ENCODE results near the gene CYBB. TPM values are rescaled to one million over a fixed set of nuclear protein-coding genes. Genes with fewer than 3 reads are reported as not detected.

Gene CYBB
- total RNA-seq = 0.29 and 1.4 TPM in 2 replicates

DNA sequence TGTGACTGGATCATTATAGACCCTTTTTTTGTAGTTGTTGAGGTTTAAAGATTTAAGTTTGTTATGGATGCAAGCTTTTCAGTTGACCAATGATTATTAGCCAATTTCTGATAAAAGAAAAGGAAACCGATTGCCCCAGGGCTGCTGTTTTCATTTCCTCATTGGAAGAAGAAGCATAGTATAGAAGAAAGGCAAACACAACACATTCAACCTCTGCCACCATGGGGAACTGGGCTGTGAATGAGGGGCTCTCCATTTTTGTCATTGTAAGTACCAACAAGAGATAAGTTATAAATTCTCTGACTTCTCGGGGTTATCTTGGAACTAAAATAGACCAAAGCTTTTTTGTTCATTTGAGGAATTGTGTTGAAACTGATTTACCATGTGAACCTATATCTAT lies at the start of gene CYBB:
Gene CYBB (plus strand): TSS at position 203 of the 400 bp plus-strand sequence. CDS start 19 bp downstream, at position 222.
- no peak for TF ChIP-seq CTCF (IDR thresholded peaks at IDR 0.05; ENCODE audit: extremely low read depth, low read depth, low read length)
- no peaks in the 10 kb centered on the region for H3K4me1 ChIP-seq (ENCODE audit: insufficient read depth, low read length)
- H3K27me3 ChIP-seq (ENCODE audit: insufficient read depth, low read length) = no peaks in the 10 kb centered on the region
- H3K79me2 ChIP-seq (ENCODE audit: insufficient read depth, low read length) = no peaks in the 10 kb centered on the region
- no peaks in the 10 kb centered on the region for H3K36me3 ChIP-seq (ENCODE audit: insufficient read depth, low read length)
- DNase-seq (ENCODE audit: insufficient read length, low spot score, missing footprints) = no peak
- no peak within 1 kb of the TSS for H2AFZ ChIP-seq (ENCODE audit: low read length)
- no peak within 1 kb of the TSS for H3K4me3 ChIP-seq (ENCODE audit: insufficient read depth, low read length)
- H3K4me2 ChIP-seq (ENCODE audit: insufficient read depth, low read length) = no peak within 1 kb of the TSS
- H3K9me3 ChIP-seq (ENCODE audit: low read depth, low read length) = no peaks in the 10 kb centered on the region
- H3K27ac ChIP-seq (ENCODE audit: low read depth, low read length) = no peak within 1 kb of the TSS
- H4K20me1 ChIP-seq (ENCODE audit: insufficient read depth, low read length) = no peaks in the 10 kb centered on the region

GRCh38 chrX:37745354-37745753 lies 34.5 kb upstream of the CYBB start:
- DNase-seq (ENCODE audit: insufficient read length, low spot score, missing footprints) = peak; percentile 80
- no peak overlapping the region for H2AFZ ChIP-seq (ENCODE audit: low read length)
- no peaks in the 10 kb centered on the region for H3K79me2 ChIP-seq (ENCODE audit: insufficient read depth, low read length)
- H3K4me3 ChIP-seq (ENCODE audit: insufficient read depth, low read length) = no peak overlapping the region
- H3K4me2 ChIP-seq (ENCODE audit: insufficient read depth, low read length) = no peak overlapping the region
- H3K36me3 ChIP-seq (ENCODE audit: insufficient read depth, low read length) = no peaks in the 10 kb centered on the region
- H3K27me3 ChIP-seq (ENCODE audit: insufficient read depth, low read length) = no peaks in the 10 kb centered on the region
- no peak overlapping the region for H3K27ac ChIP-seq (ENCODE audit: low read depth, low read length)
- peak; percentile 88 for TF ChIP-seq CTCF (IDR thresholded peaks at IDR 0.05; ENCODE audit: extremely low read depth, low read depth, low read length)
- H3K9me3 ChIP-seq (ENCODE audit: low read depth, low read length) = no peaks in the 10 kb centered on the region
- no peaks in the 10 kb centered on the region for H3K4me1 ChIP-seq (ENCODE audit: insufficient read depth, low read length)
- no peaks in the 10 kb centered on the region for H4K20me1 ChIP-seq (ENCODE audit: insufficient read depth, low read length)

- Histone ChIP-seq H3K36me3 (ENCODE audit: insufficient read depth, low read length) (no peaks in the 10 kb centered on the region), H3K4me3 (ENCODE audit: insufficient read depth, low read length) (no peak overlapping the region), H3K27ac (ENCODE audit: low read depth, low read length) (no peak overlapping the region), H3K4me1 (ENCODE audit: insufficient read depth, low read length) (no peaks in the 10 kb centered on the region), H3K9me3 (ENCODE audit: low read depth, low read length) (no peaks in the 10 kb centered on the region), H2AFZ (ENCODE audit: low read length) (no peak overlapping the region), H3K79me2 (ENCODE audit: insufficient read depth, low read length) (no peaks in the 10 kb centered on the region), H3K27me3 (ENCODE audit: insufficient read depth, low read length) (no peaks in the 10 kb centered on the region), H3K4me2 (ENCODE audit: insufficient read depth, low read length) (no peak overlapping the region), H4K20me1 (ENCODE audit: insufficient read depth, low read length) (no peaks in the 10 kb centered on the region)
- DNase-seq (ENCODE audit: insufficient read length, low spot score, missing footprints) = peak; percentile 25
- no peak for TF ChIP-seq CTCF (IDR thresholded peaks at IDR 0.05; ENCODE audit: extremely low read depth, low read depth, low read length)
Measured at GRCh38 chrX:37745835-37746217, 34.0 kb upstream of the CYBB start.

DNA sequence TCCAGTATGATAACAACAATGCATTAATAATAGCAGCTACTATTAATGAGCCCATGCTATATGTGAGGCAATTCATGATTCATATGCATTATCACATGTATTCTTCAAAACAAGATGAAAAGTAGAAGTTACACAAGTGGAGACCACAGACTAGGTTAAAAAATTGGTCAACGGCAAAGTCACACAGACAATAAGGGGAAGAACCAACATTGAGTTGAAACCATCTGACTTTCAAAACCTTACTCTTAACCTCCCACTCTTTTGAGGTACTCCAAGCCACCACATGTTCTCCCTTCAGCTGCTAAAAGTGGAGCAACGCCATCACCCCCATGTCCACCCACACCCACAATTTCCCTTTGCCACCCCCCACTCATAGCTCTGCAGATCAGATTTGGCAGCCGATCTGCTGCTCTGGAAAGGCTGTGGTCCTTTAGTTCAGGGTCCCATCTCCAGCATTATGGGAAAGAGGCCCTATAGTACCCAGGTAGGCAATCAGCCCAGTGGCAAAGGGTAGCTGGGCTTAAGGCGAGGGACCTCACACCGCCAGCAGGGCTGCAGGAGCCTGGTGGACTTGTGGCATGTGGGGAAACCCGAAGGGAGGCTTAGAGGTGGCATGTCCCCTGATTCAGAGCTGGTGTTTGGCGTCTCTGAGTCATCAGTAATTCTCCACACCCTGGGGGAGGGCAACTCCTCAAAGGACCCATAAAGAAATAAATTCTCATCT lies 33.5 kb upstream of the CYBB start:
- TF ChIP-seq CTCF (IDR thresholded peaks at IDR 0.05; ENCODE audit: extremely low read depth, low read depth, low read length) = no peak
- Histone ChIP-seq H3K4me2 (ENCODE audit: insufficient read depth, low read length) (no peak overlapping the region), H3K36me3 (ENCODE audit: insufficient read depth, low read length) (no peaks in the 10 kb centered on the region), H3K4me1 (ENCODE audit: insufficient read depth, low read length) (no peaks in the 10 kb centered on the region), H3K27ac (ENCODE audit: low read depth, low read length) (no peak overlapping the region), H4K20me1 (ENCODE audit: insufficient read depth, low read length) (no peaks in the 10 kb centered on the region), H2AFZ (ENCODE audit: low read length) (no peak overlapping the region), H3K9me3 (ENCODE audit: low read depth, low read length) (no peaks in the 10 kb centered on the region), H3K4me3 (ENCODE audit: insufficient read depth, low read length) (no peak overlapping the region), H3K79me2 (ENCODE audit: insufficient read depth, low read length) (no peaks in the 10 kb centered on the region), H3K27me3 (ENCODE audit: insufficient read depth, low read length) (no peaks in the 10 kb centered on the region)
- DNase-seq (ENCODE audit: insufficient read length, low spot score, missing footprints) = no peak

All from osteoblast (primary cell).